GM12801 (cell line): Measurements from ENCODE around the gene DNM1.

Experiments
- TF ChIP-seq, protein P1 (sequence below): IDR thresholded peaks from one replicate; pipeline ENCODE4 v1.5.1; 2011; ENCODE audit warnings: control low read depth; ENCODE audit not compliant: insufficient read length; ENCODE audit errors: extremely low read depth

DNM1 gene

DNA sequence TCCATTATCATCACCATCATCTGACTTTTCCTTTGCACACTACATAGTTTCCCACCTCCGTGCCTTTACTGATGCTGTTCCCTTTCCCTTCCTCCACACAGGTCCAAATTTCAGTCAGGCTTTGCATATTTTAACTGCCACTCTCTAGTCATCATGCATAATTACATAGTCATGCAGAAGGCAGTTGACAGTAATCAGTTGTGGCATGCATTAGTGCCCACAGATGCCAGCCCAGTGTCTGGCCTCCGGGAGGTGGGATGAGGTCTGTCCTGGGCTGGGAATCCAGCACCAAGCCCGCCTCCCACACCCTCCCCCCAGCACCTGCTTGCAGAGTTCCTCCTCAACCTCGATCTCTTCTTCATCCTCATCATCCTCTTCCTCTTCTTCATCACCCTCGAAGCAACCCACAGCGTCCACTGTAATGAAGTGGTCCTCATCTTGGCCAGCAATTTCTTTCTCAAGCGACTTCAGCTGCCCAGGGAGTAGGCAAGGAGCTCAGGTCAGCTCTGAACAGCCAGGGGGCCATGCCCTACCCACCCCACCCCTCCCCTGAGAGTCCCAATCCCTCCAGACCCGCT, 34.4 kb upstream of the DNM1 start:
- TF ChIP-seq, protein P1, sequence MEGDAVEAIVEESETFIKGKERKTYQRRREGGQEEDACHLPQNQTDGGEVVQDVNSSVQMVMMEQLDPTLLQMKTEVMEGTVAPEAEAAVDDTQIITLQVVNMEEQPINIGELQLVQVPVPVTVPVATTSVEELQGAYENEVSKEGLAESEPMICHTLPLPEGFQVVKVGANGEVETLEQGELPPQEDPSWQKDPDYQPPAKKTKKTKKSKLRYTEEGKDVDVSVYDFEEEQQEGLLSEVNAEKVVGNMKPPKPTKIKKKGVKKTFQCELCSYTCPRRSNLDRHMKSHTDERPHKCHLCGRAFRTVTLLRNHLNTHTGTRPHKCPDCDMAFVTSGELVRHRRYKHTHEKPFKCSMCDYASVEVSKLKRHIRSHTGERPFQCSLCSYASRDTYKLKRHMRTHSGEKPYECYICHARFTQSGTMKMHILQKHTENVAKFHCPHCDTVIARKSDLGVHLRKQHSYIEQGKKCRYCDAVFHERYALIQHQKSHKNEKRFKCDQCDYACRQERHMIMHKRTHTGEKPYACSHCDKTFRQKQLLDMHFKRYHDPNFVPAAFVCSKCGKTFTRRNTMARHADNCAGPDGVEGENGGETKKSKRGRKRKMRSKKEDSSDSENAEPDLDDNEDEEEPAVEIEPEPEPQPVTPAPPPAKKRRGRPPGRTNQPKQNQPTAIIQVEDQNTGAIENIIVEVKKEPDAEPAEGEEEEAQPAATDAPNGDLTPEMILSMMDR = no peak

DNA sequence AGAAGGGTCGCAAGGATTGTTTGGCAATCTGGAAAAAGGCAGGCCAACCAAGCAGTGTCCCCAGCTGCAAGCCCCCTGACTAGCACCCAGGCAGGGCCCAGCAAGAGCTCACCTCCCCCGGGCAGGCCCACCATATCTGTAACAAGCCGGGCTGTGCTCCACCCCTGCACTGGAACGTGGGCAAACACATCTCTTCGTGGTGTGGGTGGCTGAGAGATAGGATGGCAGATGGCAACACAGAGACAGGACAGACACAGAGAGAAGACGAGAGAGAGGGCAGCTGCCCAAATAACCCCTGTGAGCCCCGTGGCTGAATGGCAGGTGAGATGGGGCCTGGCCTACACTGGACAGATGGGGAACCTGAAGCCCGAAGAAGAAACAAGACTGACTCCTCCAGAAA, 33.7 kb upstream of the DNM1 start:
- TF ChIP-seq, protein P1 = no peak

DNA sequence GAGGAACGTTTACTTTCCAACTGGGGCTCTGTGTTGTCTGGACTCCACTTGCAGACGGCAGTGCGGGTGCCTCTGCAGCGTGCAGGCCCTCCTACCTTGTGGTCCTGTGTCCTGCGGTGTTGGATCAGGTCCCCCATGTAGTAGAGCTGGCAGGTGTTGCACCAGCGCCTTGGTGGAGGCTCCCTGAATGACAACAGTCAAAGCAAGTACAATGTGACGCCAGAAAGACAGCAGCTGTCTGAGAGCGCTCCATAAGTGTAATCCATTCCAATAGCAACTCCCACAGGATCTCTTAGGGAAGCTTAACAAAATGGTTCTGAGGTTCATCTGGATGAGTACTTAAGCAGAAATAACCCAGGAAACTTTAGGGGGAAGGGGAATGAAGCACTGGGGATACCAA, 33.3 kb upstream of the DNM1 start:
- TF ChIP-seq, protein P1 = no peak

DNA sequence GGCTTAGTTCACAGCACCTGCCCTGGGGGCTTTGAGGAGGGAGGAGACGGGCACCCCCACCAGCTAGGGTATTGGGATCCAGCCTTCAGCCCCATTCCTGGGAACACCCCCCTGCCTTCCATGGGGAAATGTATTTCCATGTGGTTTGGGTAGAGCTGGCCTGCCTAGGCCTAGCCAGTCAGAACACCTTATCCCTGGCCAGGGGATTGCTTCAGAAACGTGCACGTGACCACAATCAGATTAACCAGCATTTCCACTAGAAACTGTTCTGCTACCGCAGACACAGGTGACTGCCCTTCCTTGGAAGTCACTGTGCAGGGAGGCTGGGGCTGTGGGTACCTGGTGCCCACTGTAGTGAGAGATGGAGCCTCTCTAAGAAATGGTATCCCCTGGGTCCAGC, 29.1 kb upstream of the DNM1 start:
- TF ChIP-seq, protein P1 = no peak

DNA sequence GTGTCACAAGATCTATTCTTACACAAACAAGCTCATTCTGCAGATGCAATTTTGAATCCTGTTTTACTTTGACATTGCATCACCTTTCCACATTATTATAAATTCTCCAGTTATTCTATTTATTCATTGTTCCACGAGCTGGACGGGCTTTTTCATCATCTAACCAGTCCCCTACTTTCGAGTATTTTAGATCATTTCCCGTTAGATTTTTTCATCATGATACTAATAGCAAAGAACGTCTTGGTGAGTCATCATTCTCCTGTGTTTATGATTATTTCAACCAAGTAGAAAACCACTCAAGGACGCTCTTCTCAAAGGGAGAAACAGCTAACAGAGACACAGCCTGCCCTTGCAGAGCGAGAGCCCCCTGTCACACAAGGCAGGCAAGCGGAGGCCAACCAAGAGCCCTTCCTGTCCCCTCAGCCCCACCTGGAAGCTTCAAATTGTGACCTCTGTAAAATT, 28.0 kb upstream of the DNM1 start:
- TF ChIP-seq, protein P1 = no peak

DNA sequence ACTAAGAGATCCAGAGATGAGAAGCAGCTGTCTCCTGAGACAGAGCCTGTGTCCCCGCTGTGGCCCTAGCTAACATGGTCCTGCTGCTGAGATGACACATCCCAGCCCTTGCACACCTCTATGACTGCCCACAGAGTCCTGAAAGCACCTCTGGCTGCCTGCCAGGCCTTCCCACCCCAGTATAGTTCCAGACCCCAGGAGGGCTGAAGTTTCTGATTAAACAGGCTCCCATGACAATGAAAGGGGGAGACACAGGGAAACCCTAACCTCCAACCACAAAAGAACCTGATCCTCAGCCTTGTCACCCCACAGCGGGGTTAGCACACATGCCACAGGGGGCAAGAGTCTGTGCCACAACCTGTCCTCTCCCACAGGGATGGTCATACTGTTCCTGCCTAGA, 27.5 kb upstream of the DNM1 start:
- TF ChIP-seq, protein P1 = no peak

DNA sequence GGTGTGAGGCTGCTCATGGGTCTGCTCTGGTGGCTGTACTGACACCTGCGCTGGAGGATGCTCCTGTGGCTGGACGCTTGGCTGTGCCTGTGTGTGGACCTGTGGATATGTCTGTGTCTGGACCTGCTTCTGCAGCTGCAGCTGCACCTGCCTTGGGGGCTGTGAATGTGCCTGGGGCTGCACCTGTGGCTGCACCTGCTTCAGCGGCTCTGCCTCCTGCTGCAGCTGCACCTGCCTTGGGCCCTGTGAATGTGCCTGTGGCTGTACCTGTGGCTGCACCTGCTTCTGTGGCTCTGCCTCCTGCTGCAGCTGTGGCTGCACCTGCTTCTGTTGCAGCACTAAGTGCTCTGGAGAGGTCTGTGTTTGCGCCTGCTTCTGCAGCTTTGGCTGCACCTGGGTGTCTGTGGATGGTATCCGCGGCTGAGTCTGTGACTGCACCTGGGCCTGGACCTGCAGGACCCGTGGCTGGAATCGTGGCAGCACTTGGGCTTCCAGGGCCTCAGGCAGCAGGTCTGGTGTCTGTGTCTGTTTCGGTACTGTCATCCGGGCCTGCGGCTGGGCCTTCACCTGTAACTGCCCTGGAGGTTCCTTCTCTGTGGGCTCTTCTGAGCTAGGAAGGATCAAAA, 24.3 kb upstream of the DNM1 start:
- TF ChIP-seq, protein P1 = no peak
